IMR-90 (cell line): ENCODE results near the gene RAPGEF5. TPM values are rescaled to one million over a fixed set of nuclear protein-coding genes. Genes with fewer than 3 reads are reported as not detected.

ENCODE experiments used
- ATAC-seq: fragments of 200-7000 bp; cut with Tn5 transposase; 2 replicates; pipeline ENCODE4 v1.9.1; 2020; ENCODE audit warnings: low read depth, mild to moderate bottlenecking, moderate library complexity
- BruUV-seq: library from RNA; stranded (reverse); fragments of 400-500 nt; replicated peaks from 2 replicates; lab custom pipeline; 2021; lab: Mats Ljungman, UMichigan
- CTCF ChIA-PET: fragments of 300-600 bp; formaldehyde crosslinking; extraction: SDS; loops from one replicate; lab custom pipeline; 2021; ENCODE audit warnings: antibody characterized with exemption; lab: Yijun Ruan, JAX
- POLR2A ChIA-PET: fragments of 300-600 bp; sonication (Branson Sonifier 250); formaldehyde crosslinking; loops from one replicate; lab custom pipeline; 2022; ENCODE audit warnings: antibody characterized with exemption; ENCODE audit not compliant: unreplicated experiment; lab: Charles Lee
- DNase-seq: peaks from one replicate; pipeline ENCODE4 v3.0.0; 2013
- H2AFZ ChIP-seq: replicated peaks from 2 replicates; pipeline ENCODE3; 2013; ENCODE audit warnings: low read length, mild to moderate bottlenecking; ENCODE audit not compliant: poor library complexity
- H2AK5ac ChIP-seq: 2 replicates; pipeline ENCODE4 v1.6.1; 2013; ENCODE audit warnings: low read depth, low read length, inconsistent platforms
- H2AK9ac ChIP-seq: replicated peaks from 2 replicates; pipeline ENCODE3; 2013; ENCODE audit warnings: mild to moderate bottlenecking, low read depth, low read length, moderate library complexity; ENCODE audit not compliant: poor library complexity
- H2BK120ac ChIP-seq: 2 replicates; pipeline ENCODE4 v1.6.1; 2013; ENCODE audit warnings: low read depth, low read length, inconsistent platforms
- H2BK15ac ChIP-seq: 3 replicates; pipeline ENCODE4 v1.6.1; 2013; ENCODE audit warnings: low read depth, low read length, inconsistent platforms
- H2BK20ac ChIP-seq: 2 replicates; pipeline ENCODE4 v1.6.1; 2013; ENCODE audit warnings: low read depth, mild to moderate bottlenecking, inconsistent platforms, low read length, moderate library complexity
- H2BK5ac ChIP-seq: 2 replicates; pipeline ENCODE4 v1.6.1; 2013; ENCODE audit warnings: mild to moderate bottlenecking, low read depth, low read length, inconsistent platforms; ENCODE audit not compliant: poor library complexity, severe bottlenecking
- H3K14ac ChIP-seq: replicated peaks from 2 replicates; pipeline ENCODE4 v1.6.1; 2013; ENCODE audit warnings: low read depth, low read length, inconsistent platforms
- H3K18ac ChIP-seq: 2 replicates; pipeline ENCODE4 v1.6.1; 2013; ENCODE audit warnings: low read depth, low read length, control low read depth
- H3K23ac ChIP-seq: 2 replicates; pipeline ENCODE4 v1.6.1; 2013; ENCODE audit warnings: low read depth, low read length, inconsistent platforms
- H3K27ac ChIP-seq: 2 replicates; pipeline ENCODE4 v1.5.1; 2013; ENCODE audit warnings: mild to moderate bottlenecking, control low read depth, low read length; ENCODE audit not compliant: insufficient read depth
- H3K27me3 ChIP-seq: 2 replicates; pipeline ENCODE4 v1.6.1; 2013; ENCODE audit warnings: low read length; ENCODE audit not compliant: control insufficient read depth, insufficient read depth
- H3K36me3 ChIP-seq: 2 replicates; pipeline ENCODE4 v1.6.1; 2013; ENCODE audit warnings: low read length, mixed read lengths; ENCODE audit not compliant: control insufficient read depth, insufficient read depth
- H3K4ac ChIP-seq: 2 replicates; pipeline ENCODE4 v1.6.1; 2013; ENCODE audit warnings: low read depth, low read length, inconsistent platforms
- H3K4me1 ChIP-seq: 2 replicates; pipeline ENCODE4 v1.6.1; 2013; ENCODE audit warnings: low read length, mixed read lengths; ENCODE audit not compliant: control insufficient read depth, insufficient read depth
- H3K4me2 ChIP-seq: 2 replicates; pipeline ENCODE4 v1.6.1; 2013; ENCODE audit warnings: low read depth, mild to moderate bottlenecking, control low read depth, low read length, moderate library complexity
- H3K4me3 ChIP-seq: 2 replicates; pipeline ENCODE4 v1.5.1; 2013; ENCODE audit warnings: low read depth, mild to moderate bottlenecking, control low read depth, low read length, moderate library complexity; ENCODE audit not compliant: insufficient read depth
- H3K56ac ChIP-seq: 2 replicates; pipeline ENCODE4 v1.6.1; 2013; ENCODE audit warnings: low read length, inconsistent platforms; ENCODE audit not compliant: insufficient read depth; ENCODE audit errors: extremely low read depth
- H3K79me1 ChIP-seq, 2 experiments: 2 replicates each; pipeline ENCODE4 v1.6.1; 2013; ENCODE audit warnings: low read length in 2 of 2, inconsistent platforms in 1 of 2, low read depth in 1 of 2
- H3K9ac ChIP-seq: 2 replicates; pipeline ENCODE4 v1.6.1; 2013; ENCODE audit warnings: low read depth, low read length, control low read depth
- H3K9me1 ChIP-seq: 2 replicates; pipeline ENCODE4 v1.6.1; 2013; ENCODE audit warnings: low read length, inconsistent platforms; ENCODE audit not compliant: insufficient read depth
- H3K9me3 ChIP-seq: 2 replicates; pipeline ENCODE4 v1.6.1; 2013; ENCODE audit warnings: low read length; ENCODE audit not compliant: control insufficient read depth, insufficient read depth
- H4K20me1 ChIP-seq: 2 replicates; pipeline ENCODE4 v1.6.1; 2013; ENCODE audit warnings: low read length, inconsistent platforms; ENCODE audit not compliant: insufficient read depth
- H4K5ac ChIP-seq: 2 replicates; pipeline ENCODE4 v1.6.1; 2013; ENCODE audit warnings: mild to moderate bottlenecking, low read depth, low read length, control low read depth
- H4K8ac ChIP-seq, 2 experiments: 2 replicates each; pipeline ENCODE4 v1.6.1; 2013; ENCODE audit warnings: low read depth in 2 of 2, low read length in 2 of 2, control low read depth in 1 of 2, inconsistent platforms in 1 of 2
- H4K91ac ChIP-seq: 2 replicates; pipeline ENCODE4 v1.6.1; 2013; ENCODE audit warnings: low read depth, low read length, inconsistent platforms; ENCODE audit not compliant: insufficient read depth
- CHD1 ChIP-seq: IDR thresholded peaks from 2 replicates; pipeline ENCODE4 v1.6.1; 2012; ENCODE audit warnings: low read depth, low read length, improper control_type of control experiment
- CTCF ChIP-seq: conservative IDR thresholded peaks from 2 replicates; pipeline ENCODE4 v1.5.1; 2012; ENCODE audit warnings: mild to moderate bottlenecking, low read depth, low read length, improper control_type of control experiment
- MAZ ChIP-seq: IDR thresholded peaks from 2 replicates; pipeline ENCODE4 v1.6.1; 2012; ENCODE audit warnings: low read depth, mild to moderate bottlenecking, low read length, improper control_type of control experiment, moderate library complexity, borderline replicate concordance
- MXI1 ChIP-seq: IDR thresholded peaks from 2 replicates; pipeline ENCODE4 v1.6.1; 2012; ENCODE audit warnings: low read depth, mild to moderate bottlenecking, low read length, moderate library complexity, borderline replicate concordance
- NFE2L2 ChIP-seq: fragments of 150-350 bp; IDR thresholded peaks from 2 replicates; pipeline ENCODE4 v1.6.1; 2016; ENCODE audit warnings: low read depth, mild to moderate bottlenecking, low read length
- POLR2A ChIP-seq: IDR thresholded peaks from 2 replicates; pipeline ENCODE4 v1.6.1; 2012; ENCODE audit warnings: mild to moderate bottlenecking, low read depth, low read length
- RCOR1 ChIP-seq: IDR thresholded peaks from 2 replicates; pipeline ENCODE4 v1.6.1; 2012; ENCODE audit warnings: mild to moderate bottlenecking, low read length, improper control_type of control experiment; ENCODE audit not compliant: insufficient replicate concordance
- RFX5 ChIP-seq: IDR thresholded peaks from 2 replicates; pipeline ENCODE4 v1.8.0; 2012; ENCODE audit warnings: low read depth, mild to moderate bottlenecking, low read length, moderate library complexity
- SMC3 ChIP-seq: fragments of 150-350 bp; IDR thresholded peaks from 2 replicates; pipeline ENCODE4 v1.6.1; 2016; ENCODE audit warnings: low read depth, mild to moderate bottlenecking, antibody characterized with exemption, low read length, moderate library complexity
- WGBS, 2 experiments: methylation state at CpG; one replicate each; pipeline versions ENCODE4 v1.1.5 to v1.1.7; 2013; ENCODE audit warnings: missing lambda C conversion rate in 2 of 2; ENCODE audit not compliant: insufficient read length in 1 of 2; ENCODE audit errors: extremely low coverage in 2 of 2; 5-methylcytosine and 5-hydroxymethylcytosine counted together
- dilution Hi-C: fragments of 300-500 bp; cut with HindIII; formaldehyde crosslinking; loops from one replicate; pipeline ENCODE4 v1.14.3; 2018; ENCODE audit warnings: low sequenced_read_pairs; ENCODE audit not compliant: unreplicated experiment
- in situ Hi-C: fragments of 300-500 bp; cut with MboI; formaldehyde crosslinking; loops from 3 replicates; pipeline ENCODE4 v1.14.3; 2019; ENCODE audit warnings: low sequenced_read_pairs, inconsistent platforms, mixed read lengths
- intact Hi-C: fragments of 100-400 bp; cut with micrococcal nuclease; formaldehyde crosslinking; loops from 2 replicates; pipeline ENCODE4 v1.10.0; 2022
- polyA plus RNA-seq, 3 experiments: library from polyadenylated mRNA; depleted of rRNA; stranded (reverse); fragments of >200 nt; gene quantifications; 2 replicates each; pipeline ENCODE4 v1.2.3, GENCODE V29; 2012; ENCODE audit warnings: low replicate concordance in 1 of 3
- total RNA-seq: library from RNA; depleted of rRNA; stranded (reverse); fragments of >200 nt; gene quantifications from 2 replicates; pipeline ENCODE4 v1.2.3, GENCODE V29; 2012

The RAPGEF5 gene
- total and polyA plus RNA-seq, 2 of the 4 experiments (the other 2 are of a cell fraction): 0.05 to 0.18 TPM

- no peaks in the 10 kb centered on the region for H3K9me3 ChIP-seq
- no peaks in the 10 kb centered on the region for H3K4me1 ChIP-seq
- H3K9ac ChIP-seq: no peak overlapping the region
- H2BK120ac ChIP-seq: no peak overlapping the region
- H3K79me1 ChIP-seq: no peaks in the 10 kb centered on the region
- H3K27ac ChIP-seq: no peak overlapping the region
- TF ChIP-seq SMC3 (no peak), POLR2A (no peak), CTCF (no peak), MAZ (no peak), MXI1 (no peak), RCOR1 (no peak), CHD1 (no peak), RFX5 (no peak), NFE2L2 (no peak)
- H2AK9ac ChIP-seq: no peak overlapping the region
- H4K5ac ChIP-seq: no peak overlapping the region
- no peak overlapping the region for H2BK15ac ChIP-seq
- H2AK5ac ChIP-seq: no peak overlapping the region
- no peak overlapping the region for H3K23ac ChIP-seq
- no peaks in the 10 kb centered on the region for H3K9me1 ChIP-seq
- no CpG with 5 or more reads among the region's 9 CpGs for WGBS, 2 experiments
- H3K14ac ChIP-seq: no peak overlapping the region
- intact Hi-C loops (no loop called here), in situ Hi-C loops (no loop called here), dilution Hi-C loops (no loop called here)
- no peak overlapping the region for H3K4me2 ChIP-seq
- H4K91ac ChIP-seq: no peak overlapping the region
- BruUV-seq: no TSS peak
- H4K20me1 ChIP-seq: no peaks in the 10 kb centered on the region
- no peak overlapping the region for H4K8ac ChIP-seq
- H3K4me3 ChIP-seq: no peak overlapping the region
- no peaks in the 10 kb centered on the region for H3K36me3 ChIP-seq
- ATAC-seq: no peak
- no peak for DNase-seq
- no peak overlapping the region for H3K4ac ChIP-seq
- CTCF ChIA-PET: no interaction called here
- H2AFZ ChIP-seq: no peak overlapping the region
- POLR2A ChIA-PET: no interaction called here
- H3K18ac ChIP-seq: no peak overlapping the region
- no peak overlapping the region for H2BK20ac ChIP-seq
- no peak overlapping the region for H3K56ac ChIP-seq
- H2BK5ac ChIP-seq: no peak overlapping the region
- H3K27me3 ChIP-seq: peaks cover 3% of the 10 kb centered on the region
Observed at GRCh38 chr7:22195397-22196172, 161.4 kb downstream of the RAPGEF5 start.
